Subcutaneous adipose tissue (tissue), 4 donors: Measurements from ENCODE around the gene RPL39L. TPM values are rescaled to one million over a fixed set of nuclear protein-coding genes. Genes with fewer than 3 reads are reported as not detected.

Source experiments
- CTCF ChIP-seq: fragments of 450-650 bp; IDR thresholded peaks from one replicate; pipeline ENCODE4 v1.5.1; 2016; ENCODE audit warnings: low read depth, mild to moderate bottlenecking, control low read depth, antibody characterized with exemption, moderate library complexity
- total RNA-seq, 4 donors: library from RNA; depleted of rRNA; stranded (reverse); fragments of >200 nt; gene quantifications; one replicate each; pipeline ENCODE4 v1.1.0, GENCODE V29; 2016

Gene RPL39L
- total RNA-seq, 4 donors from 2014 or later: 8.9 to 14.6 (median 10.6) TPM

DNA sequence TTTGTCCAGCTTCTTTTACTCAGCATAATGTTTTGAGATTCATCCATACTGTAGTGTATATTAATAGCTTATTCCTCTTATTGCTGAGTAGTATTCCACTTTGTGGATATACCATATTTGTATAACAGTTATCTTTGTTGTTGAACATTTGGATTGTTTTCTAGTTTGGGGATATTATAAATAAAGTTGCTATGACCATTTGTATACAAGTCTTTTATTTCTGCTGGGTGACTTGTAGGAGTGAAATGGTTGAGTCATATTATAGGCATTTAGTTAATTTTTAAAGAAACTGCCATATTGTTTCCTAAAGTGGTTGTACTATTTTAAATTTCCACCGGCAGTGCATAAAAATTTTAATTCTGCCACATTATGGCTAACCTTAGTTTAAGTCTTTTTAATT lies 53.4 kb downstream of the RPL39L start:
- TF ChIP-seq CTCF: no peak

GRCh38 chr3:187085021-187085666 lies 54.2 kb downstream of the RPL39L start:
- TF ChIP-seq CTCF: no peak

- TF ChIP-seq CTCF: no peak
These were observed 54.7 kb downstream of the RPL39L start for GRCh38 chr3:187084580-187084979.

DNA sequence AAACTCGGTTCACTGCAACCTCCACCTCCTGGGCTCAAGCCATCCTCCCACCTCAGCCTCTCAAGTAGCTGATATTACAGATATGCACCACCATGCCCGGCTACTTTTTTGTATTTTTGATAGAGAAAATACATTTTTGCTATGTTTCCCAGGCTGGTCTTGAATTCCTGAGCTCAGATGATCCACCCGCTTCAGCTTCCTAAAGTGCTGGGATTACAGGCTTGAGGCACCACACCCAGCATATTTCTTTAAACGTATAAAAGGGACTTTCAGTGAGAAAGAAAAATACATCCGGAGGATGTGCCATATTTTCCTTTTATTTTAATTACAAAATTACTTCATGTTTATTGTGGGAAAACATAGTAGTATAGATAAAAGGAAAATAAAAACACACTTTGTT lies 55.2 kb downstream of the RPL39L start:
- TF ChIP-seq CTCF: no peak

- TF ChIP-seq CTCF: no peak
These were observed 56.4 kb downstream of the RPL39L start for GRCh38 chr3:187082758-187083375.

GRCh38 chr3:187080799-187081450 lies 58.4 kb downstream of the RPL39L start:
- TF ChIP-seq CTCF: no peak
